Fibroblast of pulmonary artery (primary cell): ENCODE measurements around the gene WDR18.

ENCODE experiments used
- DNase-seq: peaks from one replicate; pipeline ENCODE4 v3.0.0-alpha.2; 2010; ENCODE audit warnings: low read depth
- H3K4me3 ChIP-seq: replicated peaks from 2 replicates; pipeline ENCODE4 v1.5.1; 2011; ENCODE audit warnings: low read depth, mild to moderate bottlenecking, control low read depth, low read length, moderate library complexity
- CTCF ChIP-seq: IDR thresholded peaks from 2 replicates; pipeline ENCODE4 v1.5.1; 2011; ENCODE audit warnings: mild to moderate bottlenecking, control low read depth, low read length, inconsistent platforms; ENCODE audit errors: missing control alignments

WDR18 gene

GRCh38 chr19:944663-945241 is 39.4 kb upstream of the WDR18 start:
- DNase-seq: no peak
- no peak for TF ChIP-seq CTCF
- H3K4me3 ChIP-seq: no peak overlapping the region

- TF ChIP-seq CTCF: no peak
- DNase-seq: no peak
- H3K4me3 ChIP-seq: no peak overlapping the region
Measured at GRCh38 chr19:945401-946252, 38.5 kb upstream of the WDR18 start.

- no peak overlapping the region for H3K4me3 ChIP-seq
- no peak for TF ChIP-seq CTCF
- no peak for DNase-seq
Measured at GRCh38 chr19:947090-947706, 36.9 kb upstream of the WDR18 start.

- DNase-seq: no peak
- H3K4me3 ChIP-seq: no peak overlapping the region
Measured at GRCh38 chr19:947707-948539, 36.2 kb upstream of the WDR18 start.

GRCh38 chr19:948842-949496 is 35.2 kb upstream of the WDR18 start:
- no peak for TF ChIP-seq CTCF
- DNase-seq: no peak
- no peak overlapping the region for H3K4me3 ChIP-seq

More at GRCh38 chr19:947707-948539, 36.2 kb upstream of the WDR18 start:
- TF ChIP-seq CTCF: no peak

- TF ChIP-seq CTCF: no peak
- DNase-seq: no peak
- H3K4me3 ChIP-seq: no peak overlapping the region
Measured at GRCh38 chr19:950352-951066, 33.6 kb upstream of the WDR18 start.
